Measurements from ENCODE around the gene RFTN1. TPM values are rescaled to one million over a fixed set of nuclear protein-coding genes. Genes with fewer than 3 reads are reported as not detected.
A peak's percentile ranks its signal among the peaks of the same experiment; 100 is the strongest.

The RFTN1 gene
- total RNA-seq, 1 experiment from 2014 or later: 2.2 TPM

- Histone ChIP-seq H2BK12ac (ENCODE audit: insufficient read length, low read depth, low read length) (no peak overlapping the region), H3K4me1 (ENCODE audit: insufficient read depth, low read length) (no peaks in the 10 kb centered on the region), H2BK5ac (ENCODE audit: insufficient read length, low read length) (no peak overlapping the region), H3K9me3 (ENCODE audit: control insufficient read depth, low read depth, low read length) (no peaks in the 10 kb centered on the region), H2BK120ac (ENCODE audit: low read depth, low read length, poor library complexity, severe bottlenecking) (no peak overlapping the region), H2BK20ac (ENCODE audit: low read depth, low read length, poor library complexity, severe bottlenecking) (no peak overlapping the region), H4K20me1 (ENCODE audit: control insufficient read depth, insufficient read depth, insufficient read length) (no peaks in the 10 kb centered on the region), H3K4ac (ENCODE audit: low read depth, low read length) (no peak overlapping the region), H4K5ac (ENCODE audit: insufficient read length, low read depth, low read length) (no peak overlapping the region), H3K27me3 (ENCODE audit: insufficient read depth, low read length) (no peaks in the 10 kb centered on the region), H3K79me2 (ENCODE audit: insufficient read depth, low read length) (no peaks in the 10 kb centered on the region; the same call in 1 of the 2 replicates), H4K8ac (replicated peaks; ENCODE audit: insufficient read length, low read depth, low read length) (no peak overlapping the region), H2AK5ac (ENCODE audit: insufficient read length, low read length) (no peak overlapping the region), H2AFZ (ENCODE audit: low read length) (no peak overlapping the region), H3K23me2 (ENCODE audit: insufficient read length, low read depth, low read length, poor library complexity, severe bottlenecking) (no peaks in the 10 kb centered on the region), H3T11ph (ENCODE audit: low read length) (no peak overlapping the region), H3K27ac (ENCODE audit: insufficient read length, low read depth, low read length) (no peak overlapping the region), H3K4me2 (ENCODE audit: insufficient read depth, insufficient read length, low read length) (no peak overlapping the region), H3K18ac (ENCODE audit: insufficient read length, low read depth, low read length) (no peak overlapping the region), H3K23ac (ENCODE audit: insufficient read length, low read depth, low read length) (no peak overlapping the region), H3K14ac (ENCODE audit: insufficient read depth, low read length) (no peak overlapping the region), H2BK15ac (ENCODE audit: low read depth, low read length) (no peak overlapping the region), H3K79me1 (ENCODE audit: insufficient read depth, low read depth, low read length, poor library complexity, severe bottlenecking) (no peaks in the 10 kb centered on the region), H3K9ac (ENCODE audit: extremely low read depth, insufficient read length, low read length) (no peak overlapping the region), H4K91ac (ENCODE audit: insufficient read length, low read depth, low read length) (no peak overlapping the region), H3K56ac (ENCODE audit: insufficient read length, low read depth, low read length) (no peak overlapping the region)
- H3K4me1 Mint-ChIP-seq: peaks cover 11 to 13% of the 10 kb centered on the region in 2 experiments
- H3K27ac Mint-ChIP-seq: peak overlapping the region in 1 of 3 experiments; percentile 53; a peak in 1 of 7 replicates
- H3K4me3 Mint-ChIP-seq: no peak overlapping the region
- no peaks in the 10 kb centered on the region for H3K9me3 Mint-ChIP-seq
- no CpG with 5 or more reads among the region's 5 CpGs for WGBS (ENCODE audit: extremely low coverage, insufficient read length, low lambda C conversion rate)
- DNase-seq: no peak
- TF ChIP-seq CTCF (conservative IDR thresholded peaks at IDR 0.05): no peak
- peaks cover 0 to 24% (median 0%) of the 10 kb centered on the region in 3 experiments; a peak in 3 of 7 replicates for H3K36me3 Mint-ChIP-seq (ENCODE audit: insufficient read depth in 1 of 3, low read depth in 3 of 3)
- no peaks in the 10 kb centered on the region for H3K27me3 Mint-ChIP-seq (ENCODE audit: low read depth)
These were observed 199.4 kb downstream of the RFTN1 start for GRCh38 chr3:16313886-16314645.
